HG03025 (cell line): ENCODE data around the gene ROR1.
"Not testable (repeated sequence)": the region's sequence is repeated elsewhere in the genome, so short reads cannot be mapped to it uniquely, and the experiment has no call there.

Experiments used
- ATAC-seq: cut with Tn5 transposase; IDR thresholded peaks from one replicate; pipeline ENCODE4 v1.9.1; 2021; ENCODE audit warnings: mild to moderate bottlenecking, moderate library complexity; ENCODE audit not compliant: unreplicated experiment, low FRiP score

Gene ROR1

GRCh38 chr1:63757334-63757733, 16.5 kb upstream of the ROR1 start:
- no peak for ATAC-seq

- no peak for ATAC-seq
Observed at GRCh38 chr1:63758791-63759190, 15.0 kb upstream of the ROR1 start.

- no peak for ATAC-seq
Observed at GRCh38 chr1:63759778-63760177, 14.0 kb upstream of the ROR1 start.

- ATAC-seq, result no peak
Observed at GRCh38 chr1:63770381-63770780, 3.4 kb upstream of the ROR1 start.

GRCh38 chr1:63772201-63772600, 1.6 kb upstream of the ROR1 start:
- no peak for ATAC-seq

GRCh38 chr1:63772876-63773275, 941 bp upstream of the ROR1 start:
- ATAC-seq, result no peak

GRCh38 chr1:63773496-63773814, 362 bp upstream of the ROR1 start:
- no peak for ATAC-seq

GRCh38 chr1:63774617-63775417, 1.0 kb downstream of the ROR1 start:
- ATAC-seq, result no peak

GRCh38 chr1:63775418-63776127, 1.8 kb downstream of the ROR1 start:
- ATAC-seq, result no peak

- ATAC-seq, result no peak
Observed at GRCh38 chr1:63777286-63777685, 3.5 kb downstream of the ROR1 start.

- no peak for ATAC-seq
Observed at GRCh38 chr1:63777965-63778880, 4.4 kb downstream of the ROR1 start.

GRCh38 chr1:63779338-63780211, 5.8 kb downstream of the ROR1 start:
- ATAC-seq, result no peak

- ATAC-seq, result no peak
Observed at GRCh38 chr1:63780565-63780964, 6.7 kb downstream of the ROR1 start.

- ATAC-seq, result no peak
Observed at GRCh38 chr1:63782982-63783381, 9.2 kb downstream of the ROR1 start.

- ATAC-seq, result no peak
Observed at GRCh38 chr1:63784083-63784482, 10.3 kb downstream of the ROR1 start.

- ATAC-seq, result no peak
Observed at GRCh38 chr1:63784489-63785390, 10.9 kb downstream of the ROR1 start.

GRCh38 chr1:63787270-63787669, 13.5 kb downstream of the ROR1 start:
- ATAC-seq, result not testable (repeated sequence)

GRCh38 chr1:63787875-63788274, 14.1 kb downstream of the ROR1 start:
- no peak for ATAC-seq
